Epidermal melanocyte (primary cell): Measurements from ENCODE around the gene NUP93.

Experiments
- DNase-seq: peaks from one replicate; pipeline ENCODE4 v3.0.0; 2011; ENCODE audit warnings: low spot score; ENCODE audit not compliant: insufficient read length

NUP93 gene

DNA sequence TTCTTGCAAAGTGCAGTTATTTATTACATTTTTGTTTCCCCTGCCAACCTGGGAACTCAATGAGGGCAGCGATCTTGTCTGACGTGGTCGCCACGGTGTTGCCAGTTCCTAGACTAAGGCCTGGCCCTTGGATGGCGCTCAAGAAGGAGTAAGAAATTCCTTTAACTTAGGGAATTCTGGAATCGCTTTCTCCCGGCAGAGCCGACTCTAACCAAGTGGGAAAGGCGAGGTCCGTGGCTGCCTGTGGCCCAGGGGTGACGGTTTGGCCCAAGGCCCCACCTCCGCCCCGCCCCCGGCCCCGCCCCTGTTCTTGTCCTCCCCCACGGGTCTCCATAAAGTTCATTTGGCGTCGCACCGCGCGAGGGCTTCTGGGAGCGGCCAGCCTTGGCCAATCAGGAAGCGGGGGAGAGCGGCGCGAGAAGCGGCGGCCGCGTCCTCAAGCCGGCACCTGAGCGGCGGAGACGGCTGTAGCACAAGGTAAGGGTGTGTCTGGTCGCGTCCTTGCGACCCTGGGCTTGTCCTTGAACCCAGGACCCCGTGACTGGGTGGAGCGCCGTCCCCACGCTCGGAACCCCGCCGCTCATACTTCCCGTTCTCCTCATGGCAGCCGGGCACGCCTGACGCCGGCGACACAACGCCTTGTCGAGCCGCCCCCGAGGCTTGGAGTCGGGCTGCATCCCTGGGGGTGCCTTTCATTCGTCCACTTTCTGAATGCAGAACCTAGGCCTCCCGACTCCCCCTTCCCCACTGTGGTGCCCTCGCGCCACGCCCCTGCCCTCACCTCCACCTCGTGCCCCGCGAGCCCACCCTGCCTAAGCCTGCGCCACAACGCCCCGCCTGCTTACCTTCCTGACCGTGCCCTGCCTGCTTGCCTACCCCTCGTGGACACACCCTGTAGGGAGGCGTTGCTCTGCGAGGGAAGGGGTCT lies at the start of gene NUP93:
Gene NUP93 (plus strand): TSS at position 395 of the 928 bp plus-strand sequence. CDS start 18,119 bp downstream, outside the sequence.
- DNase-seq = peak; percentile 86

DNA sequence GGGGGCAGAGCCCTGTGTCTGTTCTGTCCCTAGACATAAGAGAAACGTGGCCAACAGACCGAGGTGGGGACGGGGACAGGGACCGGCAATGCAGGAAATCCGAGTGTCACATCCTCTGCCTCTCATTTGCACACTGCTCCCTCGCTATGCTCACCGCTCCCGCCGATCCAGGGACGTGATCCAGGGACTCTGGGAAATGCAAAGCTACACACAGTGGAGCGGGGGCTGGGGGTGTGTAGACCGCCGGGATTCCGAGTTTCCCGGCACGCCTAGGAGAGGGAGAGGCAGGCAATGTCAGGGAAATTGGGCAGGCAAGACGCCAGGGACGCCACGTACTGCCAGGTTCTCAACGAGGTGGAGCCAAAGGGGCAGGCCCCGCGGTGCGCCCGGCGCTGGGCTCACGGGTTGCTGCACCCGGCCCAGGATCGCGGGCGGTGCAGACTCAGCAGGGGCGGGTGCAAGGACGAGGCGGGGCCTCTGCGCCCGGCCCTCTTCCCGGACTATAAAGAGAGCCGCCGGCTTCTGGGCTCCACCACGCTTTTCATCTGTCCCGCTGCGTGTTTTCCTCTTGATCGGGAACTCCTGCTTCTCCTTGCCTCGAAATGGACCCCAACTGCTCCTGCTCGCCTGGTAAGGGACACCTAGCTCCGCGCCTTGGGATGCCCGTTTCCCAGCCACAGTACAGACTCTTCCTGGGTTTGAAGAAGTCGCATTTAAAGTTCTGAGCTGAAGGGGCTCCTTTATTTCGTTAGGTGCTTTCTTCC lies 47.8 kb upstream of the NUP93 start, which contains the start of gene MT1X:
Gene MT1X (plus strand): TSS at position 532 of the 764 bp plus-strand sequence. CDS start 71 bp downstream, at position 603.
- peak; percentile 80 for DNase-seq

DNA sequence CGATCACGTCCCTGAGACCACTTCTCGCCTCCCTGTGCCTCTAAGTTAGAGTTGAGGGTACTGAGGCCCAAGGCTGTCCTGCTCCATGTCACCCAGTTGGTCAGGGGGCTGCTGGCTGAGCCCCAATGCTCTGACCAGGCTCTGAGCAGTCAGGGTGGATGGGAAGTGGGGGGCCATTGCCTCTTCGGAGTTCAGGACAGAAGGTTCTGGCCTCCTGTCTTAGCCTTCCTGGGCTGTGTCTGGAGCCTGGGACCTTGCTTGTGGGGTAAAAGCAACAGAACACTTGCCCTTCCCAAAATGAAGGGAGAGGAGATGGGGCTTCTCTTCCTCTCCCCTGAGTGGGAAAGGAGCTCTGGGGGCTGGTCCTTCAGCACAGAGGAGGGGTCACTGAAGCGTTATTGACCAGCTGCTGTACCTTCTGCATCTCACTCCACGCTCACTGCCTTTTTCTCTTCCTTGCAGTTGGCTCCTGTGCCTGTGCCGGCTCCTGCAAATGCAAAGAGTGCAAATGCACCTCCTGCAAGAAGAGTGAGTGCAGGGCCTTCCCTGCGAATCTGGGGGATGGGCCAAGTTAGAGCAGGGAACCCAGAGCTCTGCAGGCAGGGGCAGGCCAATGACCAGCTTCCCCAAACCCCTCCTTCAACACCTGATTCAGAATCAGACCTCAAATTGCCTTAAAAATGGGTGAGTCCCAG lies 47.1 kb upstream of the NUP93 start:
- no peak for DNase-seq

DNA sequence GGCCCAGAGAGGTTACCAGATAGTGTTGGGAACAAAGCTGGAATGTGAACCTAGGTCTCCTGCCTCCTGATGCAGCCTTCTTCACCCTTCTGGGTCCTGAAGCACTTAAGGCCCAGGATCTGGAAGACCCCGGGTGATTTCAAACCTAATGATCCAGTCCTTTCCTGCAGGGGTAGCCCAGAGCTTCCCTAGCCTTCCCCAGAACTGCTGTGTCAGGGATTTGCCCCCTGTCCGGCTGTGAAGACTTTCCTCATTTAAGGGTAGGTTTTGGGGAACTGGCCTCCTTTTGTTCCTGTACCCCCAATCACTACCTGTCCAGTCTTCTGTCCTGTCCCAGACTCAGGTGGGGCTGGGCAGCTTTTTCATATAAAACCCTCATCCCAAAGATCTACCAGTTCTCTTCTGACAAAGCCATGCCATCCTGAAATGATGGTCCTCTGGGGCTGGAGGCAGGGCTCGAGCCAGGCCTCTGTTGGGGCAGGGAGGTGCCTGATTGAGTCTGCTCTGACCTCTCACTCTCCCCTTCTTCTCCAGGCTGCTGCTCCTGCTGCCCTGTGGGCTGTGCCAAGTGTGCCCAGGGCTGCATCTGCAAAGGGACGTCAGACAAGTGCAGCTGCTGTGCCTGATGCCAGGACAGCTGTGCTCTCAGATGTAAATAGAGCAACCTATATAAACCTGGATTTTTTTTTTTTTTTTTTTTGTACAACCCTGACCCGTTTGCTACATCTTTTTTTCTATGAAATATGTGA lies 46.3 kb upstream of the NUP93 start:
- DNase-seq = no peak

DNA sequence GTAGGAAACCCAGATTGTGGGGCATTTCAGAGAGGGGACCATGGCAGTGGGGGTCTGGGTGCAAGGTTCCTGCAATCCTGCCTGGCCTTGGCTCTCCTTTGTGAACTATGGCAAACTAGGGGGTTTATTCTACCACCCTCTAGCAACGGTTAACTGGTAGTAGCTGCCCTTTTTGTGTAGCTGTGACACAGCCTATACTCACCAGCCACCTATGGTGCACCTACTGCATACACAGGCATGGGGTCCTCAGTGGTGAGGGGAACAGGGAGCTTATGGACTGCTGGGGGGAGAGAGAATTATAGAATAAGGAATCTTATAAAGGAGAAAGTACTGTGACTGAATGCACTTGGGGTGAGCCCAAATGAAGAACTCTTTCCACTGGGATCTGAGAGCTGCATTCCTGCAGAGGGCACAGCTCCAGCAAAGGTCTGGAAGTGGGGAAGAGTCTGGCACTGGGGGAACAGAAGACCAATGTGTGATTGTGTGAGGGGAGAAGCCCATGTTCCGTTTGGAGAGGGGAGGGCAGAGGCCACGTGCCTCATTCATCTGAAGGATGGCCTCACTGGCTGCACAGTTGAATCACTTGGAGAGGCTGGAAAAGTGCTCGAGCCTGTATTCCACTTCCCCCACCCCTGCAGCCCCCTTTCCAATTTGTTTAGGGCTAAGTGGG lies 45.5 kb upstream of the NUP93 start:
- DNase-seq = no peak

DNA sequence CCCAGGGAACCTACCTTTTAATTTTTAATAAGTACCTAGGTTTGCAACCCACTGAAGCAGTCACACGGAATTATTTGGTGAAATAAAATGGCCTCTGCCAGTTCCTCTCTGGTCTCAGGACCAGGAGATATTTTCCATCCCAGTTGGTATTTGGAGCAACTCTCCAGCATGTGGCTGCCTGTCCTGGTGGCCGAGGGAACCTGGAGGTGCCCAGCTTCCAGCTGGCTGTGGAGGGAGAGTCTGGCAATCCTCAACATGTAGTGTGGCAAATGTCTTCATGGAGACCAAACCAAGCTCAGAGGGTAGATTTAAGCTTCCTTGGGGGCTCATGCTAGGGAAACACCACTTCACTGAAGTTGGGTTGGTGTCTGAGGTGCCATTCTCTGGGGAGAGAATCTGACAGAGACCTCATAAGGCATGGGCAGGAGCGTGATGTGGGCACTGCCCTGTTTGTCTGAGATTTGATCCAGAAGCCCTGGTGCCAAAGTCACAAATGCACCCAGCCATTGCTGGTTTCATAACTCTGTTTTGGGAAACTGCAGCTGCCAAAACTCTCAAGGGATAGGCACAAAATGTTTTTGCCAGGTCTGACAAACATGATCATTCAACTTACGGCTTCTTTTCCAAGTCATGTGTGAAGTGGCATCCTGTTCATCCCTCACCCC lies 44.9 kb upstream of the NUP93 start:
- DNase-seq = no peak

DNA sequence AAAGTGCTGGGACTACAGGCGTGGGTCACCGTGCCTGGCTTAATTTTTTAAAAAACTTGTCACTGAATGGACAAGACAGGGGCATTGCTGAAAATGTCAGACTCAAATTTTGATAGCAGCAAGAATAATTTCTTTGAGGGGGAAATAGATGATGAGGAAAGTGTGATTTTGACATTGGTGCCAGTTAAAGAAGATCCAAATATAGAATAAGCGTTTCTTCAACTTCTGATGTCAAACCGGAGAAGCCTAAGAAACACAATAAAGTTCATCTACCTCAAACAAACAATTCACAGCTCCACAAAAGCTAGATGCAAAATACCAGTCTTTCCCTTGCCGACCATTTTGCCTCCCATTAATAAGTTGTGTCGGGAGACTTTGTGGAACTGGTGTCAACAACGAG lies 43.2 kb upstream of the NUP93 start:
- DNase-seq = no peak

DNA sequence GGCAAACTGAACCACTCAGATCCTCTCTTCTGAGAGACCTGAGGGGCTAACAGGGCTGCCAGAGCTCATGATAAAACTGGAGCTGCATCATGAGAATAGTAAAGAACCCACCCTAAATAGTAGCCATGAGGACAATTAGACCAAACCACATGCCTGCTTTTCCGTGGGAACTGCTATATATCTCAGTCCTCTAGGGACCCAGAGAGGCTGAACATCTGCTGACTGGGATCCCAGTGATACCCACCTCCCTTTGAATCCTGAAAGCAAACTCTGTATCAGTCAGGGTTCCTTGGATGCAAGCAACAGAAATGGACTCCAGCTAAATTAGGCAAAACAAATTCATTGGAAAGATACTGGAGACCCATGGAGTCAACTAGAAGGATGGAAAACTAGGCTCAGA lies 41.2 kb upstream of the NUP93 start:
- no peak for DNase-seq

DNA sequence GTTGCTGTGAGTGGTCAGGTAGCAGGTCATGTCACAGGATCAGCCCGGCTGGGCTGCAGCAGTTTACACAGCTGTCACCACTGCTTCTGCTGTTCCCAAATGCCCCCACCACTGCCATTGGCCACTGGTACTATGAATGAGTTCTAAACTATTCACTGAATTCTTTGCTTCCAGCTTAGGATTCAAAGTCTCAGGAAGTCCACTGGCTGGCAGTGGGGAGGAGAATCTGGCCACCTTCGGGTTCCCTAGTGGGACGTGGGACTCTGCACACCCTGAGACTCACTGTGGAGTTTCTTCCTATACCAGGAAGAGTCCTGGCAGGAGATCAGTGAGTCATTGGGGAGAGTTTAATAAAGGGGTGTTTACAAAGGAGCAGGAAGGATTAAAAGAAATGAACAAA lies 40.8 kb upstream of the NUP93 start:
- no peak for DNase-seq

DNA sequence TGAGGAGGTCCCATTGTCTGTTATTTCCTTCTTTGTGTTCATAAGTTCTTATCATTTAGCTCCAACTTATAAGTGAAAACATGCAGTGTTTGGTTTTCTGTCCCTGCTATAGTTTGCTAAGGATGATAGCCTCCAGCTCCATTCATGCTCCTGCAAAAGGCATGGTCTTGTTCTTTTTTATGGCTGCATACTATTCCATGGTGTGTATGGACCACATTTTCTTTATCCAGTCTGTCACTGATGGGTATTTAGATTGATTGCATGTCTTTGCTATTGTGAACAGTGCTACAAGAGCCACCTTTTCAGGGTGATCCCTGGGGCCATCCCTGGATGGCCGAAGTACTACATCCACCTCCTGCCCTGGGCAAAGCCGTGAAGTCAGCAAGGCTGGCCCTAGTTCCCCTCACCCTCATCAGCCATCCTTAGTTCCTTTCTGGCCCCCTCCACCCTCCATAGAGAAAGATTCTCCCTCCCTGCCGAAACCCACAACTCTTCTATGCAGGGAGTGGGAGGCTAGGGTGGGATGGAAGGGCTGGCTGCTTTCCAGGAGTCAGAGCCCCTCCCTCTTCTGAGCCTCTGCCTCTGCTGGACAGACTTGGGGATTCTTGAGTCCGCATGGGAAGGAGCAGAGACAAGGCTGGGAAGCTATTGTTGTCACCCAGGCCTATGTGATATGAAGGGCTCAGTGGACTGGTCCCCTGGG lies 39.4 kb upstream of the NUP93 start:
- DNase-seq = no peak

DNA sequence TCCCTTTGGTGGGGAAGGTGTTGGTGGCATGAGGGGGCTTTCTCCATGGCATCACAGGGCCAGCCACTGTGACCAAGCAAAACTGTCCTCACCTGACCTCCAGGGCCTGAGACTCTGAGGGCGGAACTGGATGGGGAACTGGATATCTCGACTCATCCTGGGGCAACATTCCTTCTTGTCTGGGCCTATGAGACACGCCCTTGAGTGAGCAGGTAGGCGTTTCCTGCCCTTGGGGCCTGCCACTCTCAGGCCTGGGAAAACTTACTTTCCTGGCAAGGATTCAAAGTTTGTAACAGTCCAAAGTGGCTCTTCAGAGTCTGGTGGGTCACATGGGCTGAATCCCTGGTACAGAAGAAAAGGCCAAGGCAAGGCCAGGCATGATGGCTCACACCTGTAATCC lies 38.0 kb upstream of the NUP93 start:
- no peak for DNase-seq

DNA sequence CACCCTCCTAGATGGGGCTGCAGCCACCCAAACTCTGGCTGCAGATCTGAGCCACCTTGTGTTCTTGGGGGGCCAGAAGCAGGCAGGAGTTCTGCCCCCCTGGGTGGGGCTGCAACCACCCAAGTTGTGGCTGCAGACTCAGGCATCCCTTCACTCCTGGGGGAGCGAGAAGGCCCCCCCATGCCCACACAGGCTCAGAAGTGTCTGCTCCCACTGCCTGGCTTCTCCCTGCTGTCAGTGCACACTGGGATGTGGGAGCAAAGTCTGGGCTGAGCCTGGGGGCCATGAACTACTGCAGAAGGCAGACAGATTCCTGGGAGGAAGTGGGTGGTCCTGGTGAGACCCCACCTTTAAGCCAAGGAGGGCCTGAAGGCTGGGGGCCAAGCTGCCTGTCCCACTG lies 34.7 kb upstream of the NUP93 start:
- DNase-seq = no peak

DNA sequence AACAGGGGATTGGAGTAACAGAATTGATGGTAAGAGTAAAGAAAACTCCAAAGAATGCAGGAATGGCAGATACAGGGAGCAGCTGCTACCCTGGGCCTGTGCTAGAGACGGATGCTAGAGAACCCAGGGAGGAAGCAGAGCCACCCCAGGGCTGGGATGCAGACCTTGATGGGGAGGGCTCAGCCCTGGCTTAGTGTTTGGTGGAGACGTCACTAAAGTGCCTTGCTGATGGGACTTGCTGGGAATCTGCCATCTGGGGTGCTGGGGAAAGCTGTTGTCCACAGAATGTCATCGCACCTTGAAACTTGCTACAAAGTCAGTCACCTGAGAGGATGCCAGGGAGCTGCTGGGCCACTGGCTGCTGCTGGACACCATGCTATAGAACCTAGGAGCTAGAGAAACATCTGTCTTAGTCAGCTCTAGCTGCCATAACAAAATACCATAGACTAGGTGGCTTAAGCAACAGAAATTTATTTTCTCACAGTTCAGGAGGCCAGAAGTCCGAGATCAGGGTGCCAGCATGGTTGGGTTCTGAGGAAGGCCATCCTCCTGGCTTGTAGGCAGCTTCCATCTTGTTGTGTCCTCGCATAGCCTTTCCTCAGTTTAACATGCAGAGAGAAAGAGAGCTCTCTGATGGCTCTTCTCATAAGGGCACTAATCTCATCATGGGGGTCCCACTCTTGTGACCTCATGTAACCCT lies 32.3 kb upstream of the NUP93 start:
- DNase-seq = no peak

DNA sequence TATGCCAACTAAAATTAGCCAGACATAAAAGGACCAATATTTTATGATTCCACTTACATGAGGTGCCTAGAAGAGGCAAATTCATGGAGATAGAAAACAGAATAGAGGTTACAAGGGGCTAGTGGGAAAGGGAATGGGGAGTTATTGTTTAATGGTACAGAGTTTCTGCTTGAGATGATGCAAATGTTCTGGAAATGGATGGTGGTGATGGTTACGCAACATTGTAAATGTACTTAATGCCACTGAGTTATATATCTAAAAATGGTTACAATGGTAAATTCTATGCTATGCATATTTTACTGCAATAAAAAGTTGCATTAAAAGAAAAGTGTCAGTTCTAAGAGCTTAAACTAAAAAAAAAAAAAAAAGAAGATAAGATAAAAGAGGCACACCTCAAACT lies 29.7 kb upstream of the NUP93 start:
- DNase-seq = no peak

DNA sequence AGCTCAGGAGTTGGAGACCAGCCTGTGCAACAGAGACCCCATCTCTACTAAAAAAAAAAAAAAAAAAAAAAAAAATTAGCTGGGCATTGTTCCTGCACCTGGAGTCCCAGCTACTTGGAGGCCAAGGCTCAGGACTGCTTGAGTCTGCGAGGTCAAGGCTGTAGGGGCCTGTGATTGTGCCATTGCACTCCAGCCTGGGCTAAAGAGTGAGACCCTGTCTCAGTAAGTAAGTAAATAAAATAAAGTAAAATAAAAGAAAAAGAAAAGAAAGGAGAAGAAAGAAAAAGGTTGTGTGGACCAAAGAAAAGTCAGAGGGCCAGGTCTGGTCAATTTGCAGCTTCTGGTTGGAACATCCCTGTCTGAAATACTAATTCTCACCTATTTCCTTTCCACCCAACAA lies 29.3 kb upstream of the NUP93 start:
- no peak for DNase-seq

DNA sequence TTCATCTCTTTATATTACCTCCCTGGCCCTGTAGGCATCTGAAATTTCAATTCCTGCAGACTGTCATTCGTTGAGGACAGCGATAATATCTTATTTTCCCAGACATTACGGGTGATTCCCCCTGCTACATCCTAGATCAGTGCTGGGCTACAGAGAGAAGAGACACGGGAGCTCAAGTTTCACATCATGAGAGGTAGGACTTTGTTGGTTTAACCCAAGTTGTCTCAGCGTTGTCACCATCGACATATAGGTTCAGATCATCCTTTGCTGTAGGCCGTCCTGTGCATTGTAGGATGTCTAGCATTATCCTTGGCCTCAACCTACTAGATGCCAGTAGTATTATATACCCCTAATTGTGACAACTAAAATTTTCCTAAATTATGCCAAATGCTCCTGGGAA lies 28.4 kb upstream of the NUP93 start:
- no peak for DNase-seq

DNA sequence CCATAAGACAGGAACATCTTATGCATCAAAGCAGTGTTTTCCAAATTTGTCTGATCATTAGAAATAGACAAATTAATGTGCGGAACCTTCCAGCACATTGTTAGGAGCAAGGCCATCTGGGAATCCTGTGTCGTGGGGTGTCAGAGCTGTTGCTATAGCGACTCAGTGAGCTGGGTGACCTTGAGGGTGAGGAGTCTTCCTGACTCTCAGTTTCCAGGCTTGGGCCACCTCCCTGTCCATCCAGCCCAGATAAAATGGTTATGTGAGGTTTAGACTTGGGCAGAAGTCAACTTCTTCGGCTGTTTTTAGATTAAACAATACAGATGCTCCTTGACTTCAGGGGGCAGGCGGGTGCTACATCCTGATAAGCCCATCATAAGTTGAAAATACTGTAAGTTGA lies 27.1 kb upstream of the NUP93 start:
- DNase-seq = no peak

DNA sequence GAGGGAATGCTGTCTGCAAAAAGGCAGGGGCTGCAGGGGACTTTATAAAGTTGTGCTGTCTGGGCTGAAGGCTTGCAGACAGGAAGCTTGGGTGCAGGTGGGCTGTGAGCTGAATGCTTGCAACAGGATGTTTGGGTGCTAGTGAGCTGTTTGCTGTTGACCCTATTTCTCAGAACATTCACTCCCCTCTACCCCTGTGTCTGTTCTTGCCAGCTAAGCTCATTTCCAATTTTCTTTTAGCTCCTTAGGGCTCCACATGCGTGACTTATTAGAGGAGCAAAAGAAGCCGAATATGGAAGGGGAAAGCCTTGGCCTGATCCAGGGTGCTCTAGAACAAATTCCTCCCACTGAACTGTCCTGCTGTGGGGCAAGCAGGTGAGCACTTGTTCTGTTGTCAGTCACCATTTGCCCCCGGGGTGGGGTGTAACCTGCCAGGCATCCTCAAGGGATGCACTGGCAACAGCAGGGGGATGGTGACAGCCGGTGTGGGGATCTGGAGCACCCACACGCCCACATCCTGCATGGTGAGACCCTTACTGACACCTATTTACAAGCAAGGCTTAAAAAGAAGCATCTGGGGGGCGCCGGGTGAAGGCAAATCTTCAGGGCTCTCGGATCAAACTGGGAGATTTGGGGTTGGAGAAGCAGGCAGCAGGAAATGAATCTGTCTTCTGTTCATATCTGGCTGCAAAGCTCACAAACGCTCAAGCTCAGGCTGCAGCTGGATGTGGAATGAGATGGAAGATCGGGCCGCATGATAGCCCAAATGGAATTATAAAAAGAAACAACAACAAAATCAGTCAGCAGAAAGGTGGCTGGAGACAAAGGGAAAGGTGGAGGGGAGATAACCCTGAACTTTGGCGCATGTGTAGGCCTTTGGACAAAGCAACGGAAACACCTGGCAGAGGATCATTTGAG lies 21.1 kb upstream of the NUP93 start:
- DNase-seq = no peak
